Measurements from ENCODE around the gene GNAT1.
"Not testable (repeated sequence)": the region's sequence is repeated elsewhere in the genome, so short reads cannot be mapped to it uniquely, and the experiment has no call there.

Gene GNAT1

DNA sequence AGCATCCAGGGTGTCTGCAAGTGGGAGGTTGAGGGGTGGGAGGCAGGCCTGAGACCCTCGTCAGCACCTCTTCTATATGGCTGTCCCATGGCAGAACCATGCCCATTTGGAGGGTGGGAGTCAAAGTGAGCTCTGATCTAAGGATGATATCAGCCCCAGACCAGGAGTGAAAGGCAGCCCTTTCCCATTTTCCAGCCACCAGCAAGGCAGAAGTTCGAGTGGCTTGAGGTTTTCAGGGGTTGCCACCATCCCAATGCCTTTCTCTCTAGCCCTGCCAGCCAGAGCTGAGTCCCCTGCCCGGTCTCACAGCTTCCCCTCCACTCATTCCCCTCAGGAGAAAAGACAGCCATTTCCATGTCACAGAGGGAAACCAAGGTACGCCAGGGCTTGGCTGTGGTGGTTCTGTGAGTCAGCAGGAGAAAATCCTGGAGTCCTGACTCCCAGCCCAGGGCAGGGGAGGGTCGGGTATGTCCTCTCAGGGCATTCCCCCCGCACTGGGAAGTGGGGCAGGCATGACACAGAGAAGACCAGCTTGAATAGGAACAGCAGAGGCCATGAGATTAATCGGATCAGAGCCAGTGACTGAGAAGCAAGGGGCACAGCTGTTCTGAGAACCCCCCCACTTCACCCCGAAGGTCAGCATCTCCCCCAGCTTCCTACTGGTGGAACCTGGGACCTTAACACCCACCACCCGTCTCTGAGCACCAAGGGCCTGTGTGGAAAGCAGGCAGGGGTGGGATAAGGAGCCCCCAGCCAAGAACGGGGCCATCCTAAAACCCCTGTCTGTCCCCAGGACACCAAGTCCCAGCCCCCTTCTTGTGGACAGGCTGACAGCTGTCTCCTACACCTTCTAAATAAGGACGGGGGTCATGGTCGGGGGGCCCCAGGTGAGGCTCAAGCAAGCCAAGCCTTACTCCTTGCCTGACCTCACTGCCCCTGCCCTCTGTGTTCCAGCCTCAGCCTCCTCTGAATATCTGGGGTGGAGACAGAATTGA lies 12.7 kb downstream of the GNAT1 start:
- no peak for FAIRE-seq

DNA sequence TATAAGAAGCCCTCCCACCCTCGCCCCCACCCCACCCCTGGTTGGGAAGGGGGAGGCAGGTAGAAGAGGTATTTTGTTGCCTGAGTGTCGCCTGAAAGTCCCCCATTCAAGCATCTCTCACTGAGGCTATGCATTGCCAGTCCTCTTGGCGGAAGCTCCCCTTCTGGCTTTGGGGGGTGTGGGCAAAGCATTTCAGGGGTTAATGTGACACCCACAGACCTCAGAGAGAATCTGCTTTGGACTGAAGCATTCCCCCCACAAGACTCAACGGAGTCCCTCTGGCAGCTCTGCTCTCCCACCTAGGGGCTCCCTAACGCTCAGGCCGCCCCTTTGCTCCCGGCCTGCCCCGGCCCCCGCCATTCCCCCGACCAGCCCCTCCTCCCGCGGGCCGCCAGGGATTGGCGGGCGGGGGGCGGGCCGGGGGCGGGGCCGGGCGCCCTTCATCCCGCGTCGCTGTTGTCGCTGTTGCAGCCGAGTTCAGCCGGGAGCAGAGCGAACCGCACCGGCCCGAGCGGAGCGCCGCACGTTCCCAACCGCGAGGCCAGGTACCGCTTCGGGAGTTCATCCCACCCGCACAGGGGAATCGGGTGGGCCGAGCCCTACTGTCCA lies 13.5 kb downstream of the GNAT1 start, which contains the start of gene SLC38A3:
Gene SLC38A3 (plus strand): TSS at position 468 of the 609 bp plus-strand sequence. CDS start 8,929 bp downstream, outside the sequence.
- no peak for FAIRE-seq

DNA sequence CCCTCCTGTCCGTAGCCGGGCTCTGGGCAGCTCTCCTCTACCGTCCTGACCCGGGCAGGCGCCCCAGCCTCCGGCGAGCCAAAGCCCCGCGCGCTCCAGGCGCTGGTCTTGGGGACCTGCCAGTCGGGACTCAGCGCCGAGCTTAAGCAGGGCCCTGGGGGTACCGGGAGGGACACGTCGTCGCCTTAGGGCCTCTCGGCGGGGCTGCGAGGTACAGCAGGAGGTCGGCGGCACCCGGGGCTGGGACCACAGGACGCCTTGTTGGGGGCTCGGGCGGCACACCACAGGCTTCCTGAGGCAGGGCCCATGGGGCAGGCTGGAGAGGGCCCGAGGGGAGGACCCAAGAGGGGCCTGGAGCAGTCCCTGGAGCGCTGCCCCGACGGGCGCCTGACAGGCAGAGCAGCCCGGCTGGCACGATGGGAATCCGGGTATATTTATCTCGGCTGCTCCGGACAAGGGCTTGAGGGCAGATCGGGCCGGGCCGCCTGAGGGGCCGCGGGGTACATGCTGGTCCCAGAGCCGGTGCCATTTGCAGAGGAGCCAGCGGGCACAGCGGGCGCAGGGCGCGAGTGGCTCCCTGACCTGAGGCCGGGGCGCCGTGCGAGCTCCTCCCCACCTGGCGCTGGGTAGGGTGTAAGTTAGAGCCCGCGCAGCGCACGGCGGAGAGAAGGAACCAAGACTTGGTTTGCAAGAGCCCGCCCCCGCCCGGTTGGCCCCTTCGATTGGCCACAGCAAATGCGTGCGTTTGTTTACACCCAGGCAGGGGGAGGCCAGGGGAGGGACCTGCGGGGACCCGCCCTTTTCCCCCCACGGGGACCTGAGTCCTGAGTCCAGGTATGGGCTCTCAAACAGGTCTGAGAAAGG lies 14.2 kb downstream of the GNAT1 start:
- no peak for FAIRE-seq

DNA sequence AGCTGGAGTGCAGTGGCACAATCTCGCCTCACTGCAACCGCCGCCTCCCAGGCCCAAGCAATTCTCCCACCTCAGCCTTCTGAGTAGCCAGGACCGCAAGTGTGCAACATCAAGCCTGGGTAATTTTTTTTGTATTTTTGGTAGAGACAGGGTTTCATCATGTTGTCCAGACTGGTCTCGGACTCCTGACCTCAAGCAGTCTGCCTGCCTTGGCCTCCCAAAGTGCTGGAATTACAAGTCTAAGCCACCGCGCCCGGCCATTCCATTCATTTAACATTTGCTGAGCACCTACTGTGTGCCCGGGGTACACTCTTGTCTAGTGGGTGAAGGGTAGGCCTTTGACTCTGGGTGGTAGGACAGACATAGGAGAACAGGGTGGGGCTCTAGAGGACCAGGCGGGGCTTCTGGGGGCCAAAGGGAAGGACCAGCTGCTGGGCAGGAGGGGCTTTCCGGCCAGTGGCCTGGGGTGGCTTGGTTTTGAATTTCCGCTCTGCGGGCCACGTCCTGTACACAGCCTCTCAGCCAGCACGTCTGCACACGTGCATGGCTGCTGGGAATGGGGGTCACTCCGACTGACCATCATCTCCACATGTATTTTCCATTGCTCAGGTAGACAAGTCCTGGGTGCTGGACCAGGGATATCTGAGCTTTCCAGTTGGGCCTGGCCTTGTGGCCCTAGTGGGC lies 16.1 kb downstream of the GNAT1 start:
- FAIRE-seq, result no peak

DNA sequence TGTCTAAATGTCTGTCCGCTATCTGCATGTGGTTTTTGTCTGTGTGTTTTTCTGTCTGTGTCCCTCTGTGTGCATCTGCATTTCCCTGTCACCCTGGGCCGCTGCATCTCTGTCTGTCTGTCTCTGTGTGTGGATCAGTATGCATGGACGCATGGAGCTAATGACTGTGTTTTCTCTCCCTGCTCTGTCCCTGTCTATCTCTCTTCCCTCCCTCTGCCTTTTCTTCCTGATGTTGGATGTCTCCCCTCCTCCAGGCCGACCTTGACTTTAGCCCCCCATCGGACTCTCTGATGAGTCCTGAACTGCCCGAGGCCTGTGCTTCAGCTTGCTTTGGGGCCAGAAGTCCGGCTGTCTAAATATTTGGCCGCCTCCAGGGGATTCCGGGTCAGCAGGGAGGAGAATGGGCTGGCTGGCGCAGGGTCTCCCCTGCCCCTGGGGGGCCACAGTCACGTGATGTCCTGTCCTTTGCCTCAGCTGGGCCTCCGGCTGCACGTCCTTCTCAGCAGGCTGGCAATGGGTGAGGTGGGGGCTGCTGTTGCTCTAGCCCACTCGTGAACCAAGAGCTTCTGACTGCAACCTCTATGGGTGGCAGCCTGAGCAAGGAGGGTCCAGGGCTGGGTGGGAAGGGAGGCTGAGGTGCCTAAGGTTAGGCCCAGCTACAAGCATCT lies 17.4 kb downstream of the GNAT1 start:
- FAIRE-seq, result no peak

DNA sequence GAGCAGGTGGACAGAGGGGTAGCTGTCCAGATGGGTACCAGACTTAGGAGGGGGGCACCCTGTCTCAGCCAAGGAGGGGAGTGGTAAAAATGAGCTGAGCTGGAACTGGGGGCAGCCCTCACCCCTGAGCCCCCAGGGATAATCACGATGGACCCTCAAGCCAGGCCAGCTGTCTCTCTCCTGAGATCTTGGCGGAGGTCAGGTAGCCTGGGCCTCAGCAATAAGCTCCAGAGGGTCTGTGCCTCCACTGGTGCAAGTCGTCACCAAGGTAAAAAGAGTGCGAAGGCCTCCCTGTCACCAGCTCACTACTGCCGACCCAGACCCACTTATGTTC lies 18.7 kb downstream of the GNAT1 start:
- FAIRE-seq, result no peak

DNA sequence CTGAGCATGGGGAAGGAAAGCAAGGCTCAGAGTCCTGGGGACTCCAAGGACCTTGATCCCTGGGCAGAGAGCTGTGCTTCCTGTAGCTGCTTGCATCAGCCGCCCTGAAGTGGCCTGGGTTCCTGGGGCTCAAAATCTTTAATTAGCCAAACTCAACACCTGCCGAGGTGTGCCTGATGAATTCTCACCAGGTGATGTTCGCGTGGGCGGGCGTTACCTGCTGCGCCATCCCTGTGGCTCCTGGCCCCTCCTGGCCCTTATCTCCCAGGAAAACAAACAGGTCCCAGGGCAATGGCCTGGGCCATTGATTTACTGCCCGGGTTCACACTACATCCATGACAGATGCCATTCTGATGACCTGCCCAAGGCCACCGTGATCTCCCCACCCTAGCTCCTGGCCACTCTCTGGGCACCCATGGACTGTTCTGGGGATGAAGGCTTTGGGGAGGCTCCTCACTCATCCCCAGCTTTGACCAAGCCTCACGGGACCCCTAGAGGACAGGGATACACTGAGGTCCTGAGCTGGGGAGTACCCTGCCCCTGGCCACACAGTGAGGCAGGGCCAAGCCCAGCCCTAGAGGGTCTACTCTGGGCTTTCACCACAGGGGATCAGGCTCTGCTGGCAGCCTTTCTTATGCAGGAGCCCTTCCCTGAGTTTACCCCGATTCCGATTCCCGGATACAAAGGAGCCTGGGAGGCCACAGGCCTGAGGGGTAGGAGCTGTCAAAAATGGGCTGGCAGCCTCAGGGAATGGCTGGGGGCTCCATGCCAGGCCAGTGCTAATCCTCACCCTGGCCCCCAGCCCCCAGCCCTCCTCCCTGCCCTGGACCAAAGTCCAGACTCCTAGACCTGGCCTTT lies 19.3 kb downstream of the GNAT1 start:
- FAIRE-seq, result no peak

DNA sequence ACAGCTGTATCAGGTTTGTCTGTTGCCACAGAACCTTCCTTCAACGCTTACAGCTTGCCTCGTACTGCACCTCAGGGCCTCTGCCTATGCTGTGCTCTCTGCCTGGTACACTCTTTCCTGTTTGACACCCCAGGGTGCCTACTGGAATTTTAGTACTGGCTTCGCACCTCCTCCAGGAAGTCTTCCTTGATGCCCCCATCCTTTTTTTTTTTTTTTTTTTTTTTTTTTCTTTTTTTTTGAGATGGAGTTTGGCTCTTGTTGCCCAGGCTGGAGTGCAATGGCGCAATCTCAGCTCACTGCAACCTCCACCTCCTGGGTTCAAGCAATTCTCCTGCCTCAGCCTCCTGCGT lies 19.9 kb downstream of the GNAT1 start:
- FAIRE-seq, result not testable (repeated sequence)

DNA sequence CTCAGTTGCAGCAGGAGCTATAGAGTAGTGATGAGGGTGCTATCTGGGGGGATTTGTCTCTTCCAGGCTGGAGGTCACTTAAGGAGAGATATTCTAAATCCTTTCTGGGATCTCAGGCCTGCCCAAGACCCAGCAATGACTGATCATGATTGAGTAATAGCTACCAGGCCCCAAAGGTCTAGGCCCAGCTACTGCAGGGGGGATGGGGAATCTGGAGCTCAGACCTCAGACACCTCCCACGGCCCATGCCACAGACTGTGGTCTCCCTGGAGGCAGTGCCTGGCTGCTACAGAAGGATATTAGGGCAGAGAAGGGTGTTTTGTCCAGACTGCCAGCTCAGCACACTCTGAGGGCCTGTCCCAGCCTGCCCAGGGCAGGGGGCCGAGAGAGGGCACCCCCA lies 20.5 kb downstream of the GNAT1 start:
- FAIRE-seq, result no peak

DNA sequence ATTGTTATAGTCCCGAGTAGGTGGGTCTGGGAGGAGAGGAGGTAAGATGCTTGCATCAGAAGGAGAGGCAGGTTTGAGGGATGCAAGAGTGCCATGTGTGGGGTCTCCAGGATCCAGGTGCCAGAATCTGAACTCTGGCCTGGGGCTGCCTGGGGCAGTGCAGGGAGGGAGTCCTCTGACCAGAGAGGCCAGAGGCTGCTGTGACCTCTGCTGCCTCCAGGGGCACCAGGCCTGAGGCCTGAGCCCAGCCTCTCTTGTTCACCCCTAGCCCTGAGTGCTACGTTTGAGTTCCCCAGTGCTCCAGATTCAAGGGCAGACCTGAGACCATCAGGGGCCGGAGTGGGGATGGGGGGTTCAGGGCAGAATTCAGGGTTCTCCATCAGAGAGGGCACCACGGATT lies 21.1 kb downstream of the GNAT1 start:
- no peak for FAIRE-seq

DNA sequence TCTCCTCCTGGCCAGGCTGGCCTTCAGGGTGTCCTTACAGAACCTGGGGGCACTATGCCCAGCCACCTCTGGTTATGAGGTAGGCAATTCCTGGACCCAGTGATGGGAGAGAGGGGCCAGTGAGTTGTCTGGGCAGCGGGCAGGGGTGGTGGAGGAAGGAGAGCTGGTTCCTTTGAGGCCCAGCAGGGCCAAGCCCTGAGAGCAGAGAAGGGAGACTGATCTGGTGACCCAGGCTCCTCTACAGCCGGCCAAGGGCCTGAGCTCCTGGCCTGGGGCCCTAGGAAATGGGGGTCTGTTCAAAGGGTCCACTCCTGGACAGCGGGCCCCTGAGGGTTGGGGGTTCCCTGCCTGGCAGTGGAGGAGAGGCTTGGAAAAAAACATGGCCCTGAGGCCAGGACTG lies 21.6 kb downstream of the GNAT1 start:
- no peak for FAIRE-seq

DNA sequence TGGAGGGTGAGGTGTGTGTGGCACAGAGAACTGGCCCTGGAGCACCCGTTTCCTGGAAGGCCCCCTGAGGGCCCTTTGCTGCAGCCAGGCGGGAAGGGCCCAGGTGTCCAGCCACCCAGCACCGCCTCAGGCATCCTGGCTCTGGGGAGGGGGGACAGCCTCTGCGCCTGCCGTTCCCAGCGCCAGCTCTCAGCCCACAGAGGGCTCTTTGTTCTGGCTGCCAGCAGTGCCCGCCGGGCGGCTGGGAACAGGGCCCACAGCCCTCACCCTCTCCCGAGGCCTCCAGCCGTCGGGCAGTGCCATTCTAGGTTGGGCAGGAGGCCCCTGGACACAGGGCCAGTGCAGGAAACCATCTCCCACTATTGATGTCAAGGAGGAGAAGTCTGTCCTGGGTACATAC lies 22.0 kb downstream of the GNAT1 start:
- FAIRE-seq, result no peak

DNA sequence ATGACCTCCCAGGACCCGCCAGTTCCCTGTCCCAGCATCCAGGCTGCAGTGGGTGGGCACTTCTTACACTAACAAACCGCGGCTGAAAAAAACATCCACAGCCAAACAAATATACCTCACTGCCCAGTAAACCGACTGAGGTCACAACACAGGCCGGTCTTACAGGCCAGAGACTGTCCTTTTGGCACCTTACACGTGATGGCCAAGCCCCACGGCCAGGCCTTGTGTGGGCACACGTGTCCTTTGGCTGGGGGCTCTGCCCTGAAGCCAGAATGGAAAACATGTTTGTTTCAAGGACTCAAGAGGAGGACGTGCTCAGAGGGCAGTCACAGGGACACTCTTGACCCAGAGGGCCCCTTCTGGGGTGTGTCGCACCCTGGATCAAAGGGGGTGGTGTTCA lies 23.4 kb downstream of the GNAT1 start:
- no peak for FAIRE-seq

DNA sequence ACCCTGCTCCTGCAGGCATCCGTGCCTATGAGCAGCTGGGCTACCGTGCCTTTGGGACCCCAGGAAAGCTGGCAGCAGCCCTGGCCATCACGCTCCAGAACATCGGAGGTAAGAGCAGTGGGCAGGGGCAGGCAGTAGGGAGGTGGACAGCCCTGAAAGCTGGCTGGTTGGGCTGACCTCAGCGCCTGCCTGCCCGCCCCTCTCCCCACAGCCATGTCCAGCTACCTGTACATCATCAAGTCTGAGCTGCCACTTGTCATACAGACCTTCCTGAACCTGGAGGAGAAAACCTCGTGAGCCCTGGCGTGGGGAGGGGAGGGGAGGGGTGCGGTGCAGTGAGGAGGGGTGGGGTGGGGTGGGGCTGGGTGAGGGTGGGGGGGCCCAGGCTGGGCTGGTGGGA lies 24.1 kb downstream of the GNAT1 start:
- FAIRE-seq, result no peak

DNA sequence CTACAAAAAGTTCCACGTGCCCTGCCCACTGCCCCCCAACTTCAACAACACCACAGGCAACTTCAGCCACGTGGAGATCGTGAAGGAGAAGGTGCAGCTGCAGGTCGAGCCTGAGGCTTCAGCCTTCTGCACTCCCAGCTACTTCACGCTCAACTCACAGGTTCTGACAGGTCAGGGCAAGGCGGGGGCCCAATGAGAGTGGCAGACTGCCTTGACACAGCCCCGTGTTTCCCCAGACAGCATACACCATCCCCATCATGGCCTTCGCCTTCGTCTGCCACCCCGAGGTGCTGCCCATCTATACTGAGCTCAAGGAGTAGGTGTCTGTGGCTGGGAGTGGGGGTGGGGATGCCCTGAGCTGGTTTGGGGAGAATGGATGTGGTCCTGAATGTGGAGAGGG lies 26.3 kb downstream of the GNAT1 start:
- FAIRE-seq, result no peak

DNA sequence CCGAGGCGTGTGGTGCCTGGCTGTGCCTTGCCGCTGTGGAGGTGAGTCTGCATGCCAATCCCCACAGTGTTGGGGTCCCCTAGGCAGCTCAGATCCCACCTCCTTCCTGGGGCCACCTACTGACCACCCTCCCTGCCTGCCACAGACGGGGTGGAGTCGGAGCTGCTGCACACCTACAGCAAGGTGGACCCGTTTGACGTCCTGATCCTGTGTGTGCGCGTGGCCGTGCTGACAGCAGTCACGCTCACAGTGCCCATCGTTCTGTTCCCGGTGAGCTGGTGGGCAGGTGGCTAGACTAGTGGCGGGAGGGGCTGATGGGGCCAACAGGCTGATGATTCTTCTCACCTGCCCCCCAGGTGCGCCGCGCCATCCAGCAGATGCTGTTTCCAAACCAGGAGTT lies 27.0 kb downstream of the GNAT1 start:
- no peak for FAIRE-seq

DNA sequence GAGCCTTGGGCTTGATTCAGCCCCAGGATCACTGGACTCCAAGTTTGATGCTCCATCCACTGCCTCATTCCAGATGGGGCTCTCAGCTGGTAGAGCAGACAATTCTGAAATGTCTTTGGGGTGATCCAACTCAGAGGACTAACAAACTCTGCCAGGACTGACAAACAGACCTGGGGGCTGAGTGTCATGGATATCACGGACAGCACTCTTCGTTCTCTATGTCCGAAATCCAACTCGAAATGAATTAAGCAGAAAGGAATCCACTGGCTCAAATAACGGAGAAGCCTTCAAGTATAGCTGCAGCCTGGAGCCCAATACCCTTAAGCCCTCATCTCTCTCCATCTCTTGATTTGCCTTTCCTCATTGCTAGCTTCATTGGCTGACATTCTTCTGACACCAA lies 27.9 kb downstream of the GNAT1 start:
- FAIRE-seq, result no peak

DNA sequence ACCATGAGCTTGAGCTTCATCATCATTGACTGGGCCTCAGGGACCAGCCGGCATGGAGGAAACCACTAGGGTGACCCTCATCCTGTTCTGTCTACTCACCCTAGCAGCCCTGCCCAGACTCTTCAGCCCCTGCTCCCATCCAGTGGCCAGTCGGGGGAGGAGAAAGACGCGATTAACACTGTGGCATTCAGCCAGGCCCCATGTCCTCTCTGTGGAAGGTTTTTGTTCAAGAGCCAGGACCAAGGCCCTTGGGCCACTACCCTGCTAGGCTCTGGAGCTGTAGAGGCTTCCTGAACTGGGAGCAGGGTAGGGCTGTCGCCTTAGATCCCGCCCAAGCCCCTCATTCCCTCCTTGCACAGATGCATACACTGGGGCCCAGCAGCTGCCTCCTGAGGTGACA lies 28.7 kb downstream of the GNAT1 start:
- no peak for FAIRE-seq

DNA sequence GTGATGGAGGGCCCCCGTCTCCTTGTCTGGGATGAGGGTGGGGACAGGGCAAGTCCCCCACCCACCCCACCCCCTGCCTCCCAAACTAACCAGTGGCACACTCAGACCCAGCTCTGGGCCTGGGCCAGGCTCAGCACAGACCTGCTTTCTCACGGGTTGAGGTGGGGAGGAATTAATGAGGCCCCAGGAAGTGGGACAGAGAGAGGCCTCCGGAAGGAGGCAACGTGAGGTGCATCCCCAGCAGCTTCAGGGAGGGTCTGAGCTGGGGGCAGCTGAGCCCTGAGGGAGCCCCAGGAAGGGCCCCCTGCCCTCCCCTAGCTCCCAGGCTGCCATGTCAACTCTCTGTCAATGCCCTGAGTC lies 29.6 kb downstream of the GNAT1 start:
- FAIRE-seq, result no peak

DNA sequence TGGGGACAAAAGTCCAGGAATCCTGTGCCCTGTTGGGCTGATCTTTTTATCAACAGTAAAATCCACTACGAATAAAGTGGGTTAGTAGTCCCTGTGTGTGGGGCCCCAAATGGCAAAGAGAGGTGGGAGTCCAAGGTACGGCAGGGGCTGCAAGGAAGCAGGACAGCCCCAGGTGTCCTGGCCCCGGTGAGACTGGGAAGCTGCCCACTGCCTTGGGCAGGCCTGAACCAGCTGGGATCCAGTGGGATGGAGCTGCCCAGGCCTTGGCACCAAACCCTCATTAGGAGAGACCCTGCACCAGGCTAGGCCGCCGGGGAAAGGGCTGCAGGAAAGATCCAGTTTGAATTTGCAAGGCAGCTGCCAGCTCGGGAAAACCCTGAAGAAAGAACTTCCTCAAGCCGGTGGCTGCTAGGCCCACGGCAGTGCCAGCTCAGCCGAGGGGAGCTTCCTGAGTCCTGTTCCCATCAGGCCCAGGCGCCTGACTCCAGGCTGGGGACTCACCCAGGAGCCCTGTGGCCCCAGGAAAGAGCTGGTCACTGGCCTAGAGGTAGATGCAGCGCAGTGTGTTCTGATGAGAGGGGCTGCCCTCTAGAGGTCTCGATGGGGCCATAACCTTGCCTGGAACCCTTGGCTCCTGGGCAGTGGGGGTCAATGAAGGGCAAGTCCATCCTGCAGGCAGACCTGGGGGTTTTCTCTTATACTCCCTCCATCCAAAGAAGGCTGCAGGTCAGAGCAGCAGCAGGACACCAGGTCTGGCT lies 30.2 kb downstream of the GNAT1 start:
- no peak for FAIRE-seq

DNA sequence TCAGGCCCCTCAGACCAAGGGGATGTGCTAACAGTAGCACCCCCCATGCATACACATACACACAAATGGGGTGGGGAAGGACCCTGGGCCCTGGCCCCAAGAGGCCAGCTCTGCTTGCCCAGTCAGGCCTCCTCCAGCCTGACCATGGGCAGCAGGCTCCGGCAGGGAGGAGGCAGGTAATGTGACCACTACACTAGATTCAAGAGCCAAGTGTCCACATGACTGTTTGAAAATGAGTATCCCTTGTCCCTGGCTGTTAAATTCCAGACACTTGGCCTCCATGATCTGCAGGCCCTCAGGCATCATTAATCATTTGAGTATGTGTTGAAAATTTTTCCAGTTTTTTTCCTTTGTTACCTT lies 30.7 kb downstream of the GNAT1 start:
- FAIRE-seq, result no peak
